Measurements from ENCODE around the gene AJAP1.
"Not testable (repeated sequence)": the region's sequence is repeated elsewhere in the genome, so short reads cannot be mapped to it uniquely, and the experiment has no call there.

Gene AJAP1

GRCh38 chr1:4658643-4659628, 4.5 kb downstream of the AJAP1 start:
- no peak for FAIRE-seq

DNA sequence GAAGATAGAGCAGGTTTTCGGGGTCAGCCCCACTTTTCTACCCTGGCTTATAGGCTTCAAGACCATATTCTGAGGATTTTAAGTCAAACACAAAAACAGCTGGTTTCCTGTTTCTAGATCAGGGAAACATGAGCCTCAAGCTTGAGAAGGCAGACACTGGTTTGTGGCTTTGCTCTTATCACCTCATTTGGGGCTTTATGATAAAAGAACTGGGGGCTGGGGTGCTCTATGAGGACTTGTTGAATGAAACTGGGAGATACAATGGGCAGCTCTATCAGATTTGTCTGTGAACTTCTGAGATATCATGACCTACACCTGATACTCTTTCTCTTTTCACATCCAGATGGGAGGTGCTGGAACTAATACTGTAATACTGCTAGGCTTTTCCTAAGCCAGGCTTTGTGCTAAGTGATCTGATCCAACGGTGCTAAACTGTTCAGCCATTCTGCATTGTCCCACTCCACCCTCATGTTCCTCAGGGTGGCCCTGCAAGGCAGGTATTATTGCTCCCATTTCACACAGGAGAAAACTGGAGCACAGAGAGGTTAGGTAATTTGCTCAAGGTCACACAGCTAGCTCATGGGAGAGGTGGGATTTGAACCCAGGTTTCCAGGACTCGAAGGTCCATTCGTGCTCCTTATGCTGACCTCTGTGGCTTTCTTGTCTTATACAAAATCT, 6.6 kb downstream of the AJAP1 start:
- no peak for FAIRE-seq

GRCh38 chr1:4661595-4661917, 7.1 kb downstream of the AJAP1 start:
- FAIRE-seq, result no peak

- no peak for FAIRE-seq
Measured at GRCh38 chr1:4662168-4662567, 7.8 kb downstream of the AJAP1 start.

GRCh38 chr1:4662723-4663122, 8.3 kb downstream of the AJAP1 start:
- FAIRE-seq, result no peak

GRCh38 chr1:4664095-4664494, 9.7 kb downstream of the AJAP1 start:
- FAIRE-seq, result no peak

DNA sequence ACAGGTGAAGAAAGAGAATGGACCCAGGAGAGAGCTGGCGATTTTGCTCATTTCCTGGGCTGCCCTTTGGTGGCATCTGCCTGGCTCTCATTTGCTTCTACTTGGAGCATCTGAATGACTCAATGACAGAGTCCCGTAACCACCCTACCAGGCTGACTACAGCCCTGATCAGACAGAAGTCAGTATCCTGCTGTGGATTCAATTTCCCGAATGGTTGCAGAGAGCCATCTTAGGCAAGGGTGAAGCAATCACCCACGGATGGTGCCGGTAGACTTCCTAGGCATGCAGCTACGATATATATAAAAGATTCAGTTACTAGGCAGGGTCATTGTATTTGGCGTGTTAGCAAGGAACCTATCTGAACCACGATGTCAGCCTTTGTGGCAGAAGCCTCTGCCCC, 10.2 kb downstream of the AJAP1 start:
- FAIRE-seq, result no peak

DNA sequence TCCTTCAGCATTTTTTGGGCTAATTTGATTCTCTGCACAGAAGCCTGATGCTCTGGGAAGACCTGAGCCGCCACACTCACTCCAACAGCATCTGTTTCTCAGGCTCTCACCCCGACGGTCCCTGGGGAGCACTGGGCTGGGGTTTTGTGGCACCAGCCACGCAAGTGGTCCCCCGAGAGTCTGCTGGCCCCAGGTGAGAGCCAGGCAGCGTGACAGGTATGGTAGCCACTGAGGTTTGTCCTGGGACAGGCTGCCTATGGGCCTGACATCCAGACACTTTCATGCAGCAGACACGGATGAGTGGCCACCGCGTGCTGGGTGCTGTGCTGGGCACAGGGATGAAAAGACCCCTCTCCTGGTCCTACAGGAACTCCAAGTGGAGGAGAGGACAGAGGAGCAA, 11.0 kb downstream of the AJAP1 start:
- FAIRE-seq, result no peak

- not testable (repeated sequence) for FAIRE-seq
Measured at GRCh38 chr1:4666683-4667082, 12.3 kb downstream of the AJAP1 start.

DNA sequence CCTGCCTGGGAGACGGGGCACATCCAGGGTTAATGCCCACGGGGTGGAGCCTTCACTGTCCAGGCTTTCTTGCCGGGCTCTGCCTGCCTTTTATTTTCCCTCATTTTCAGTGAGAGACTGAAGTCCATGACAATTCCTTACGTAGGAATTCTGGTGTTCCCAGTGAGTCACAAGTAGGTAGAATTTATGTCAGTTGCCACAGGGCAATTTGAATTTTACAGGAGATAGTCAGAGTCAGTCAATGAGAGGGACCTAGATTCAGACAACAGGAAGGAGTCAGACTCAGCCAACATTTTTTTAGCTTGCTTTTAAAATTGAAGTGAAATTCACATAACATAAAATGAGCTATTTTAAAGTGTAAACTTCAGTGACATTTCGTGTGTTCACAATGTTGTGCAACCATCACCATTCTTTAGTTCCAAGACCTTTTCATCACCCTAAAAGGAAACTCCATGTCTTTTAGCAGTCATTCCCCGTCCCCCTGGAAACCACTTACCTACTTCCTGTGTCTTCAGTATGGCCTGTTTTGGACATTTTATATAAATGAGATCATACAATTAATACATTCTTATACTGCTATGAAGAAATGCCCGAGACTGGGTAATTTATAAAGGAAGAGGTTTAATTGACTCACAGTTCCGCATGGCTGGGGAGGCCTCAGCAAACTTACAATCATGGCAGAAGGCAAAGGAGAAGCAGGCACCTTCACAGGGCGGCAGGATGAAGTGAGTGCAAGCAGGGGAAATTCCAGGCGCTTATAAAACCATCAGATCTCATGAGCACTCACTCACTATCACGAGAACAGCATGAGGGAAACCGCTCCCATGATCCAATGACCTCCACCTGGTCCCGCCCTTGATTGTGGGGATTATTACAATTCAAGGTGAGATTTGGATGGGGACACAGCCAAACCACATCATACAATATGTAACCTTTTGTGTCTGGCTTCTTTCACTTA, 14.6 kb downstream of the AJAP1 start:
- FAIRE-seq, result no peak

DNA sequence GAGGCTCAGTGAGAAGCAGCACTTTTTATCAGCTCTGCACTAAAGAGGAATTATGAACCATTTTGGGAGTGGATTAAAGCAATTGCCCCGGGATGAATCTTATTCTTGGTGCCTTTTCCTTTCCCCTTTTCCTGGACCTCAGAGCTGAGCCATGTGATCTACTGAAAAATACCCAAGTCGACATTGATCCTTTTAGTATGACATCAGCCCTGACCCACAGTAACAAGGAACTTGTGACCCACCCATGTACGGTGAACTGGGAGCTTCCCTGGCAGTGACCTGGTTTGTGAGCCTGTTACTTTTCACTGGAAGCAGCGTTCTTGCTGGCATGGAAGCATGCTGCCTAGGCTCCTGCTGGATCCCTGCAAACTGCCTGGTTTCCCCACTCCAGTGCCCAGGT, 15.9 kb downstream of the AJAP1 start:
- no peak for FAIRE-seq

DNA sequence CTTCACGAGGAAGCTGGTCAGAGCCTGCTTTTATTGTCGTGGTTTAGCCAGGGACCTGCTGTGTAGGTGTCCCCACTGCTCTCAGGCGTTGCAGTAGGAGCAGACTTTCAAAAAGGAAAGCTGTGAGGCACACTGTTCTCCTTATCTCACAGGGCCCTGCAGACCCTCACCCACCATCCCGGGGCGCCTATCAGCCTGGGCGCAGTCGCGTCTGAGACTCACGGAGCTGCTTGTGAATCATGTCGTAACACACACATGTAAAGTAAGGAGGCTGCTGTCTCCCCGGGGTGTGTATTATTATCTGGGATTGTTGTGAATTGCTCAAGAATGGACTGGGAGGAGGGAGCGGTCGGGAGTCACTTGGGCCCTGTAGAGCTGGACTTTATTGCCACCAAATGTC, 17.4 kb downstream of the AJAP1 start:
- no peak for FAIRE-seq

DNA sequence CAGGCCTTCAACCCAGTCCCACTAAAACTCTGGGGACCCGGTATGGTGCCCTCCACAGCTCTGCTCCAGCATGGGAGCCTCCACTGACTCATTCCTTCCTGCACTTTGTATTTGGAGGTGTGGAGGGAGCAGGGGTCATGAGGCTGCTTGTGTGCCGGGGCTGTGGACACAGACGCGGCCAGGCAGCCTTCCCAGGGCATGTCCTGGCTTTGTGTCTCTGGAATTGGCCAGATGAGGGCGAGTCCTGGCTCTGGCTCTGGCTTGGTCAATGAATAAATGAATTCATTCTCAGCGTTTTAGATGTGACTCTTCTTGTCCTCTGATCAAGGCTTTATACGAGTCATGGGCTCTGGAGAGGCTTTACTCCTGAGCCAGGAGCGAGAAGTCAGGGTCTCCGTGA, 19.1 kb downstream of the AJAP1 start:
- FAIRE-seq, result no peak

DNA sequence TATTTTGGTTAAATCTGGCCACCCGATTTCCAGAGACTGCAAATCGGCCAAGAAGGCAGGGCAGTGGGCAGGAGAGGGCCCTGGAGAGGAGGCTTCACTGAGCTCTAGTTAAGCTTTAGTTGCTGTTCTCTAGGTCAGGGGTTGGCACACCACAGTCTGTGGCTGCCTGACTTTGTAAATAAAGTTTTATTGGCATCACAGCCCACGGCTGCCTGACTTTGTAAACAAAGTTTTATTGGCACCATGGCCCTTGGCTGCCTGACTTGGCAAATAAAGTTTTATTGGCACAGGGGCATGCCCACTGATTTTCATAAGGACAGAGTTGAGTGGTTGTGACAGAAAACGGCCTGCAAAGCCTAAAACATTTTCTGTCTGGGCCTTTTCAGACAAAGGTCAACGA, 19.7 kb downstream of the AJAP1 start:
- FAIRE-seq, result no peak

DNA sequence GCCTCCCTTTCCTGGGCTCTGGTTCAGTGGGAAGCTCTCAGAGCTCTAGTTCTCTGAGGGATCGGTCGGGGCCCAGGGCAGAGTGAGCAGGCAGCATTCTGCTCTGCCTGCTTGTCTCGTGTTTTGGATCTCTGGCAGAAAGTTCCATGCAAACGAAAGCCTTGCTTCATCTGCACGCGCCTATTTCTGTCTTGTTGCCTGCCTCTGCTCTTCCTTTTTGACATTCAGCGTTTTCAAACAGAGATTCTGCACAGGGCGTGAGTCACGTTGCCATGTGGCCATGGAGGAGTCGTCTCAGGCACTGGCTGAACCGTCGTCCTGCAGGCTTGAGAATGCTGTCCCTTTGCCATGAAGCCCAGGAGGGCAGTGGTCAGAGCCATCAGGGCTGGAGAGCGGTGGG, 20.3 kb downstream of the AJAP1 start:
- no peak for FAIRE-seq

- FAIRE-seq, result no peak
Measured at GRCh38 chr1:4675454-4676186, 21.2 kb downstream of the AJAP1 start.

- no peak for FAIRE-seq
Measured at GRCh38 chr1:4676253-4676652, 21.8 kb downstream of the AJAP1 start.

- no peak for FAIRE-seq
Measured at GRCh38 chr1:4677608-4678007, 23.2 kb downstream of the AJAP1 start.

DNA sequence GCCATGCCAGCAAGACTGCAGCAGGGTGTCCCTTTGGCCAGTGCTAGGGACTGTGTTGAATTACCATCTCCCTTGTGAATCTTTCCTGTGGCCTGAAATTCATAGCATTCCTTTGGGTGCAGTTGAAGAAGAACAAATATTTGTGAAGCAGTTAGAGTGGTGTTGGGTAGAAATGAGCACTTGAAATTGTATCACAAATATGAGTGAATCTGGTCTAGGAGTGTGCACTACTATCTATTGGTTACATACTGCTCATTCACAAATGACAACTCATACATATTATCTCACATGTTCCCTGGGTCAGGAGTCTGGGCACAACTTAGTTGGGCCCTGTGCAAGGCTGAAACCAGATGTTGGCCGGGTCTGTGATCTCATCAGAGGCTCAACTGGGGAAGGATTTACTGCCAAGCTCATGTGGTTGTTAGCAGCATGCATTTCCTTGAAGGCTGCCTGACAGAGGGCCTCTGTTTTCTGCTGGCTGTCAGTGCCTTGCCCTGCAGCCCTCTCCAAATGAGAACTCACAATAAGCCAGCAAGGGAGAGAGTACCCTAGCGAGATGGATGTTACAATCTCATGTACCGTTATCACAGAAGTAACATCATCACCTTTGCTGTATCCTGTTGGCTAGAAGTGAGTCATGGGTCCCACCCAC, 23.8 kb downstream of the AJAP1 start:
- FAIRE-seq, result no peak

GRCh38 chr1:4681026-4681425, 26.6 kb downstream of the AJAP1 start:
- no peak for FAIRE-seq

GRCh38 chr1:4682607-4683220, 28.3 kb downstream of the AJAP1 start:
- FAIRE-seq, result no peak

- no peak for FAIRE-seq
Measured at GRCh38 chr1:4684136-4684535, 29.7 kb downstream of the AJAP1 start.

All from A204.1 (cell line).